DND-41 (cell line): ENCODE measurements around the gene KCNMA1.

ENCODE experiments used
- CTCF ChIP-seq: IDR thresholded peaks from 2 replicates; pipeline ENCODE4 v1.5.1; 2012; ENCODE audit warnings: borderline replicate concordance, low read length, moderate library complexity, mild to moderate bottlenecking; ENCODE audit not compliant: poor library complexity, severe bottlenecking; ENCODE audit errors: extremely low read depth
- EZH2 ChIP-seq: IDR thresholded peaks from 3 replicates; pipeline ENCODE4 v1.6.1; 2012; ENCODE audit warnings: borderline replicate concordance, low read depth, mild to moderate bottlenecking, moderate library complexity, low read length, inconsistent platforms; ENCODE audit not compliant: severe bottlenecking

- no peak for TF ChIP-seq CTCF
- TF ChIP-seq EZH2, result no peak
Measured at GRCh38 chr10:76869931-76870330, 767.7 kb downstream of the KCNMA1 start.
